HG02642 (cell line): ENCODE measurements around the gene MED13L.

ENCODE experiments used
- ATAC-seq: cut with Tn5 transposase; IDR thresholded peaks from one replicate; pipeline ENCODE4 v1.9.1; 2021; ENCODE audit warnings: mild to moderate bottlenecking; ENCODE audit not compliant: unreplicated experiment, poor library complexity

The MED13L gene

DNA sequence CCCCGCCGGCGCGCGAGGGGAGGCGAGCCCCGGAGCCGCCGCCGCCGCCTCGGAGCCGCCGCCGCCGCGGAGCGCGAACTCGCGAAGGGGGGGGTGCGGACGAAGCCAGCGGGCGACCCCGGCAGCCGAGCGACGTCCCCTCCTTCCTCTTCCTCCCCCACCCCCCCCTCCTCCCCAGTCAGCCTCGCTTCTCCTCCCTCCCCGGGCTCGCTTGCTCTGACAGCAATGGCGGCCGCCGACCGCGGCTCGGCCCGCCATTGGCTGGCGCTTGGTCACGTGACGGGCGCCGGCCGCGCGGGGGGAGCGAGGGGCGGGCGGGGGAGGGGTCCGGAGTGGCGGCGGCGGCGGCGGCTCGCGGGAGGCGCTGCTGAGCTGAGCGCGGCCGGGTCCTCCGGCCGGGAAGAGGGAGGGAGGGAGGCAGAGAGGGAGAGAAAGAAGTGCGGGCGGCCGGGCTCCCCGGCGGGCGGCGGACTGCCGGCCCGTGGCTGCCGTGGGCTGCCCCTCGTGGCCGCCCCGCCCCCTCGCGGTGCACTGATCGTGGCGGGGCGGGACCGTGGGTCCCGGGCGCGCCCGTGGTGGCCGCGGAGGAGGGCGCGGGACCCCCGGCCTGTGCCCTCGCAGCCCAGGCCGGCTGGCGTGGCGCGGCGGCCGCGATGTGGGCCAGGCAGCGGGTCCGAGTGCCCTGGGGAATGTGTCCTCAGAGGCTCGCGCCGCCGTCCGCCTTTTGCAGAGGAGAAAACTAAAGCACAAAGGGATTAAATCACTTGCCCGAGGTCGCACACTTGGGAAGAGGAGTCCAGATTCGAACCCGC lies at the start of gene MED13L:
MED13L (minus strand) TSS at position 227 of the 812 bp plus-strand sequence. CDS start 562 bp downstream, outside the sequence.
- ATAC-seq = peak; percentile 83

DNA sequence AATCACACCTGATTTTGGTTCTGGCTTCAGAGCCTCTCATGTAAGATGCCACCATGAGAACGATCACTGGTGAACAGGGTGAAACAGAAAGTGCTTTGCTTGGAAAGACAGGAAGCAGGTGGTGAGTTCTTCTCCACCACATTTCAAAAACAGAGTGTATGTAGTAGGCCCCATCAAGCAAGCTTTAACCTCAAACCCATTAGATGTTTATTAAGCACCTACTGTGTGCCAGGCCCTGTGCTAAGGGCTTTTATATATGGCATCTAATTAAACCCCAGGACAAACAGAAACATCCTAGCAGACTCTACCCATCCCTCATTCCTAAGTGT lies 47.8 kb upstream of the MED13L start:
- peak; percentile 87 for ATAC-seq

DNA sequence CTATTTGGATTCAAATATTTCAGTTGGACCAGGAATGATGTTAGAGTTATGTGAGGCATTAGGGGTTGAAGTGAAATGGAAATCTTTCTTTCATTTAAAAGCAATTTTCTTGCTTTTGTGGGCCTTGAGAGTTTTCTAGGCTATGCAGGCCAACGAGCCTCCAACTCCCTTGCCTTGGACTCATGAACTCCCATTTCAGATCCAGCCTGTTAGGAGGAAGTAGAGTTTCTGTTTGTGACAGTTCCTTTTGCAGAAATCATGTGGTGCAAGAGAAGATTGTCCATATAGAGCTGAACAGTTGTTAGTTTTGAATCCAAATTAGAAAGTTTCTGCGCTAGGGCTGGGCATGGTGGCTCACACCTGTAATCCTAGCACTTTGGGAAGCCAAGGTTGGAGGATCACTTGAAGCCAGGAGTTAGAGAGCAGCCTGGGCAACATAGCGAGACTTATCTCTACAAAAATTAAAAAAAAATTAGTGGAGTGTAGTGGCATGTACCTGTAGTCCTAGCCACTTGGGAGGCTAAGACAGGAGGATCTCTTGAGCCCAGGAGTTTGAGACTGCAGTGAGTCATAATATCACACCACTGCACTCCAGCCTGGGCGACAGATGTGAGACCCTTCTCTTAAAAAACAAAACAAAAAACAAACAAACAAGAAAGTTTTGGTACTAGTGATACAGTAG lies 47.3 kb upstream of the MED13L start:
- no peak for ATAC-seq

DNA sequence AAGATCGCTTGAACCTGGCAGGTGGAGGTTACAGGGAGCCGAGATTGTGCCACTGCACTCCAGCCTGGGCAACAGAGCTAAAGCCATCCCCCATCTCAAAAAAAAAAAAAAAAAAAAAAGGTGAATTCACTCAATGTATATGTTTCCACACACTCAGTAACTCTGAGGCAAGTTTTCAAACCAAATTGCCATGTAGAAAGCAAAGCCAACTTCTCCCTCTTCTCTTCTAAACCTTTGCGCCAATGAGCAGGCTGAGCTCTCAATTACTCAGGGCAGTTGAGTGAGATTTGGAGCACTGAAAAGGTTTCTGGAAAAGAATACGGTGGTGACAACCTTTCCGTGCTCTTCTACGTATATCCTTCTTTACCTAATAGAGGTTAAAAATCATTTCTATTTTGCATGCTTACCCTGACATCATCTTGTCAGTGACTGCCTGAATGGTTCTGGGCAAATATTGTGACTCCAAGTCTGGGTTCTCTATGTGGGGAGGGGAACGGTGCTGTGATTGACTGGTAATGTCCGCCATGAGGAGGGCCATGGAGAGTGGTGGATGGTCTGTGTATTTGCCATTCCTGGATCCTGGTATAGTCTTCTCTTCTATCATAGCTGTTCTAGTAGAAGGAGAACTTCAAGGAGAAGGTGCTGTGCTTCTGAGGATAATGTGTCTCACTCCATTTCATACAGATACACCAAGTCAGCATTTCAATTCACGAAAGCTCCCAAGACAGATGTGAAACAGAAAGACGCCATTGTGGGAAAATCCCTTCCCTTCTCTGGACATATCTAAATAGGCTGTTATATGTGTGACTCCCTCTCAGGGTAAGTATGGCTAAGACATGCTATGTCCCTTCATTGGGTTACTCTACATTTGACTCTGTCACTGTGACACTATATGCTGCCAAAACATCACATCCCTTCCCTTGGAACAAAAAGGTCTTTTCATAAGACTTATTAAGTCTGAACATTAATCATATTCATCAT lies 46.2 kb upstream of the MED13L start:
- no peak for ATAC-seq

DNA sequence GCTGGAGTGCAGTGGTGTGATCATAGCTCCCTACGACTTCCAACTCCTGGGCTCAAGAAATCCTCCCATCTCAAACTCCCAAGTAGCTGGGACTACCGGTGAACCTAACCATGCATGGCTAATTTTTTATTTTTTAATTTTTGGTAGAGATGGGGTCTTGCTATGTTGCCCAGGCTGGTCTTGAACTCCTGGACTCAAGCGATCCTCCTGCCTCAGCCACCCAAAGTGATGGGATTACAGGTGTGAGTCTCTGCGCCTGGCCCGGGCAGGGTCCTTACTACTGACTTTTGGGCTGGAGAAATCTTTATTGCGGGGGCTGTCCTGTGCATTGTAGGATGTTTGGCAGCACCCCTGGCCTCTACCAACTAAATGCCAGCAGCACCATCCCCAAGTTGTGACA lies 44.4 kb upstream of the MED13L start:
- no peak for ATAC-seq

DNA sequence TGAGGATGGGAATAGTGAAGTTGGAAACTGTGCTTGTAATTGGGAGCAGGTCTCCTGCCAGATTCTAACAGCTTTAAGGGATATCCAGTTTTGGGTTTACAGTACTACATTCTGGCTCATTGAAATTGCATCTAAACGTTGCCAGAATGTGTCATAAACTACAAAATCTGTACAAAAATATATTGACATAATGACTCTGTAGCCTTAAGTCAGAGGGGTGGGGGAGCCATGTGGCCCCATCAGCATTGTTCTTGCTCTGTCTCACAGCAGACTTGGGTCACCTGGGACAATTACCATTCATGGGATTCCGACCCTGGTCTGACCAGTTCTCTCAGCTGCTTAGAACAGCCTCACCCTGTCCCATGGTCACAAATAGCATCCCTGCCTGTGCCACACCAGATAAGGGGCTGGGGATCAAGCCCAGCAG lies 43.3 kb upstream of the MED13L start:
- no peak for ATAC-seq

DNA sequence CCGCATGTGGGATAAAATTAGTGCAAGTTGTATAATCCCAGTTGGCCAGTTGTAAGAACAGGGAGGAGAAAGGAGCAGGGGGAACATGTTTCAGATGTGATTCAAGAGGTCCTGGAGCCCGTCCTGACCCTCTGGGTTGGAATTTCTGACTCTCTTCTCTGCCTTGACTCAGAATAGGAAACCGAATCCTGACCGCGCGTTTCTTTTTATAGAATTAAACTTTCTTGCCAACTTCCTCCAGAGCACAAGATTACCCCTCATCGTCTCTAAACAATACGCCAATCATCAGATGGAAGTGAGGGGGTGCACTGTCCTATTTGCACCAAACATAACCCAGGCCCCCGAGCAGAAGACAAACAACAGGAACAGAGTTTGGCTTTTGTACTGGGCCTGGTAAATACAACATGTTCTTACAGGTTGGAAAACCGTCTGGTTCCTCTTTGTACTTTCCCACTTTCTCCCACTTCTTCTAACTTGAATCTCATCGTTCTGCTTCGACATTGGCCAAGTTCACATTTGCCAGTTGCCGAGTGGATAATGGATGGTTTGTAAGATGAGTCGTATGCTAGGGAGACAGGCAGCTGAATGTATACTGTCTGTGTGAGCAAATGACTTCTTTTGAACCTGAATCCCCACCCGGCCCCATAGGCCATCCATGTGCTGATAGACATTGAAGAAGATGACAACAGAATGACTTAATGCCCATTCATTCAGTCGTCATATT lies 42.6 kb upstream of the MED13L start:
- no peak for ATAC-seq

DNA sequence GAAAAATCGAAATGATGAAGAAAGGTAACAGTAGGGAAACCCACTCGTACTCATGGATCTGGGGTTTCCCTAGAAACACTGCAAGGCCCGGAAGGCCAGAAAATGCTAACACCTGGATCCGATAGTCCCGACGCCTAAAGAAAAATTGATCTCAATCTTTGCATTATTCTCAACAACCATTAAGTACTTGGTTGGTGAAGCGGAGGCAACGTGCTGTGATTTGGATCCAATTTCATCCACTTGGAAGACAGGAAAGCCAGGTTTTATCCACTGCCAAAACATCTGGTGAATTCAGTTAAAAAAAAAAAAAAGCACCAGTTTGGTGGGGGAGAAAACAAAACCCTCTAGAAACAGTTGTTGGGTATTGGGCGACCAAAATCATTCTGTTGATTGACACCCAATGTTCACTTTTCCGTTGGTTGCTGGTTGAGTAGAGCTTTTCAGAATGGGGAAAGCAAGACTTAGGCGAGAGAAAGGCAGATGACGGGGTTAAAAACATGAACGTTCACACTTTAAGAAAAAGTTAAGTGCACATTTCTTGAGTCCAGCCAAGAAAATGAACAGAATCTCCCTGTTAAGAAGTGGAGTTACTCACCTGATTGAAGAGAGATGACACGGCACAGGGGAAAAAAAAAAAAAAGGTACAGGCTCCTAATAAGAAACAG lies 41.9 kb upstream of the MED13L start:
- no peak for ATAC-seq

DNA sequence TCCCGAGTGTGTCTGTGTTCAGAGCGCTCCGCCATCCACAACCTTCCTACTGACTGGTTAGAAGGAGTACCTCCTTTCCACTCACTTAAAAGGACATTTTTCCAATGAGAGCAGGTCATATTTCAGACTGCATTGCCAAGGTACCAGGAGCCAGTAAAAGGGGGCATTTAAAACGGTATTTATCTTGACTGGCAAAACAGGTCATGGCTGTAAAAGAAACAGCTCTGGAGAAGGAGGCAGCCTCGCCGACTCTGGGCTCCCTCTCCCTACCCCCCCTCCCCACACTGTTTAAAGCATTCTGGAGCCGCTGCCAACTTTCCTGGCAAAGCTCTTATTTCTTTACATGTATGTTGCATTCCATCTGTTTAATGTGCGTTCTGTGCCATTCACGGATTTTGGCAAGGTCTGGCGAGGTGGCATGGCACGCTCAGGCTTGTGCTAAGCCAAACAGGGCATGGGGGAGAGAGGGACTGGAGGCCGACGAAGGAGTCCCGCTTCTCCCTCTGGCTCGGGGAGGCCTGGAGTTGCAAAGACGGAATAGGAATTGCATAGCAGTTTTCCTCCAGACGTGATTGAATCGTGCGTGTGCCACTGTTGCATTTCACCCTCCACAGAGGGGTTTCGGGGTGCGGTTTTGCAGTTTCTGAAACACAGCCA lies 41.2 kb upstream of the MED13L start:
- ATAC-seq = no peak

DNA sequence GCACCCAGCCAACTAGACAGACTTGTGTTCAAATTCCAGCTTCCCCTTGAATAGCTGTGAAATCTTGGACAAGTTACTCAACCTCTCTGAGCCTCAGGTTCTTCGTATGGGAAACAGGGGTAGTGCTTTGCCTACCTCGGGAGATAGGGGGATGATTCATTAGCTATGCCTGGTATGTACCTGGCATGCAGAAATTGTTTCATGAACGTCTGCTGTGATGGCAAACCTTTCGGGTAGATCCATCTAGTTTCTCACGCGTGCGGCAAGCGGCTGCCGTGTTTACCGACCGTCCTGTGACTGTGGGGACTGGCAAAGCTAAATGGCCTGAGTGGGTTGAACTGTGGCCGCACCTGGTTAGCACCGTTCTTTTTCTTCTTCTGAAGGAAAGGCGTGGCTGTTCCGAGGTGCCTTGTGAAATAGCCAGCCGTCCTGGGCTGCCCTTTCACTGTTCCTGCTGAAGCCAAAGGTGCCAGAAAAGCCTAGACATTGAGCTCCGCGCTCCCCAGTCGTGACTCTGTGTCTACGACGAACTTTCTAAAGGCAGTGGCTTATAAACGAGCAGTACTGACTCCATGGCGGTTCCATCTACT lies 40.6 kb upstream of the MED13L start:
- ATAC-seq = no peak

DNA sequence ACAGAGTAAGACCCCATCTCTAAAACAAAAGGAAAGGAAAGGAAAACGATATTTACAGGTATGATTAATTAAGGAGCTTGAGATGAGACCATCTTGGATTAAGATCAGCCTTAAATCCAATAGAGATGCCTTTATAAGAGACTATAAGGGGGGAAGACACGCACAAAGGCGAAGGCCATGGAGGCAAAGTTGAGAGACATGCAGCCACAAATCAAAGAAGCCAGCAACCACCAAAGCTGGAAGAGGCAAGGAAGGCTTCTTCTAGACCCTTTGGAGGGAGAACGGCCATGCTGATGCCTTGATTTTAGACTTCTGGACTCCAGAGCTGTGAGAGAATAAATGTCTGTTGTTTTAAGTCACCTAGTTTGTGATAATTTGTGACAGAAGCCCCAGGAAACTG lies 39.6 kb upstream of the MED13L start:
- ATAC-seq = no peak

DNA sequence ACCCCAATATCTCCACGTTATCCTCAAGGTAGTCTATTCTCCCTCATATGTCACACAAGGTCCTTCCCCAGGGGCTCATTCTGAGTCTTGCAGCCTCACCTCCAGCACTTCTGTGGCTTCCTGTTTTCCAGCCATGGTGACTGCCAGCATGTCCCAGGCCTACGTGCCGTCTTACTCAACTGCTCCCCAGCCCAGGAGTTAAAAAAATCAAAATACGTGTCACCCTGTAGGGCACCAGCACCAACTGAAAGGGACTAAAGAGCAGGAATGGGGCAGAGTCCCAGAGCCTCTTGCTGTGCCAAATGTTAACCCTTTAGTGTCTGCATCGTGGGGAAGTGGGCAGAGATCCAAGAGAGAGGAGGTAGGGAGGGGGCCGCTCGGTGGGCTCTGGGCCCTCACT lies 37.0 kb upstream of the MED13L start:
- ATAC-seq = no peak

DNA sequence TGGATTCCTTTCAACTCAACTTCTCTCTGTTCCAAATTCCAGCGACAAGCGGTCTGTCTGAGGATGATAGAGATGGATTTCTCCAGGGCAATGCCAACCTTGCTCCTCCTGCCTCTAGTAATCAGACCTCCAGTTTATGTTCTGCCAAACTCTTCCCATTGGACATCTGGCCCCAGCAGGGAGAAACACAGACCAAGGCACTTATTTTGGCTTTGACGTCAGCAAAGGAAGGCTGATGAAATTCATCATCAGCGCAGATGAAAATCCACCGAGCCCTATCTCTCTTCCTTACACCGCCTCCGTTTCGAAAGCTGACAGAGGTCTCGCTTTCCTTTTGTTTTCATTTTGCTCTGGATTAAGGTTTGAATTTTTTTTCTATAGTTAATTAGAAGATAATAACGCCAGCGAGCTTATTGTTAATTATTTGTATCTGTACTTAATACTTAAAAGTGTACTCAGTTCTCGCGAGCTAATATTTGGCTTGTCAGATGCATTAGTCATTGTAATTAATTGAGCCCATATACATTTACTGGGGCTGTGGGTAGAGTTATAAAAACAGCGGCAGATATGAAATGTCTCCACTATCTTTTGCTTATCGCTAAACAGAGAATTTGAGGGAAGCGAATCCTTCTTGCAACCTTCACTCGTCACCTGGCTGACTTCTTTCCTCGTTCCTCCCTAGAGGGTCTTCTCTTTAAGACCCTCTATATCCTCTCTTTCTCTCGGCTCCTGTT lies 35.9 kb upstream of the MED13L start:
- ATAC-seq = no peak

DNA sequence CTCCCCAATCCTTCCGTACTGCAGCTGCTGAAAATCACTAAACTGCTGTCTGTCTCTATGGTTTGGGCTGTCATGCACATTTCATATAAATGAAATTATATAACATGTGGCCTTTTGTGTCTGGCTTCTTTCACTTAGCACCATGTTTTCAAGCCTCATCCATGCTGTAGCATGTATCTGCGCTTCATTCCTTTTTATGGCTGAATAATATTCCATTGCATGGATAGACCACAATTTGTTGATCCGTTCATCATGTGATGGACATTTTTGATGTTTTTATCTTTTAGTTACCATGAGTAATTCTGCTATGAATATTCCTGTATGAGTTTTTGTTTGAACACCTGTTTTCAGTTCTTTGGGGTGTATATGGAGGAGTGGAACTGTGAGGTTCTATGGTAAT lies 32.6 kb upstream of the MED13L start:
- ATAC-seq = no peak

DNA sequence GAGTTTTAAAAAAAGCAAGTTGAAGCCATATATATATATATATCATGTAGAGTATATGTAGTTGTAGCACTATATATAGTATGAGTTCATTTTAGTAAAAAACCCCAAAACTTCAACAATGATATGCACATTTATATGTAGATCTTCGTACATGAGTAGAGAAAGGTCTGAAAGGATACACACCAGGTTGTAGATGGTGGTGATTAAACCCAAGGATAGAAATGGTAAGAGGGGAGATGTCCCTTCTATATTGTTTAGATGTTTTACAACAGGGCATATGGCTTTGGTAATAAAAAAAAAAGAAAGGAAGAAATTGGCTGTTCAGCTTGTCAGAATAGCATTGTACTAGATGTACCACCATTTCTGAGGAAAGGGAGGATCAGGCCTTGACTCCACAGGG lies 31.9 kb upstream of the MED13L start:
- no peak for ATAC-seq

DNA sequence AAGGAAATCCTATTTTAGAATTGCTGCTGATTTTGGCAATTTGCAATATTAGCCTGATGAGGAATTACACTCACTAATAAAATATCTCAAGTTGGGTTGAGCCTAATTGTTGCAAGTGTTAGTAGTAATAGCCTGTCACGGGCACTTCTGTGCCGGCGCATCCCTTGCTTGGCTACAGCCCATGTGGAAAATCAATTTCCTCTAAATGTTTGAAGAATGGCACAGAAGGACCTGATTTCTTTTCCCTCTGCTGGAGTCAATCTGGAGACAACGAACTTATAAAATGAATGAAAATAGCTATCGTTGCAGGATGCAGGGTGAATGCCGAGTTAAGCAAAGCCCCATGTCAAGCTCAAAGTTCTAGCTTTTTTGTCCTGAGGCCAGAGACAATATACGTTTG lies 31.2 kb upstream of the MED13L start:
- no peak for ATAC-seq

DNA sequence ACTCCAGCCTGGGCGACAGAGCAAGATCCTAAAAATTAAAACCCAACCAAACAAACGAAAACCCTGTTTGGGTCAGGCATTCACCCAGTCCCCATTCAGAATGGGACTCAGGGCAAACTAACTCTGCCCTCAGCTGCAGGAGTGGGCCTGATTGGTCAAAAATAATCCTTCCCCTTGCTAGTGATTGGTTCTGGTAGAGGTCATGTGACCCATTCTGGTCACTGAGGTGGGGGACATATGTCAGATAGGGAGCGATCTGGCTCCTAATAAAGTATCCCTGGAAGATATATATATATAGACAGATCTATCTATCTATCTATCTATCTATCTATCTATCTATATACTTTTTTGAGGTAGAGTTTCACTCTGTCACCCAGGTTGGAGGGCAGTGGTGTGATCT lies 29.5 kb upstream of the MED13L start:
- no peak for ATAC-seq

DNA sequence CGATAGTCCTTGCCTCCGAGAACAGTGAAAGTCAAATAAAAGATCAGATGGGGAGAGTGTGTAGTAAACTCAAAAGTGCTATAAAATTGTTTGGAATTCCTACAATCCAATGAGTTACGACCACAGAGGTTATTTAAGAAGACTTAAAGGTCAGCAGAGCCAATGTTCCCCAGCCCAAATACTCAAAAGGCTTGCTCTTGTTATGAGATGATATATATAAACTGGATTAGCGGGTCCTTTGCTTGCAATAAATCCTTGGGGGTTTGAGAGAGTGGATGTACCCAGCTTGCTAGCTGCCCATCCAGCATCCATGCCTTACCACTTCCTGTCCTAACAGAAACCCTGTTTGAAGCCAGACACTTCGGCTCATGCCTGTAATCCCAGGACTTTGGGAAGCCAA lies 29.0 kb upstream of the MED13L start:
- ATAC-seq = no peak
